ENCODE data around the gene NT5C.

The NT5C gene

DNA sequence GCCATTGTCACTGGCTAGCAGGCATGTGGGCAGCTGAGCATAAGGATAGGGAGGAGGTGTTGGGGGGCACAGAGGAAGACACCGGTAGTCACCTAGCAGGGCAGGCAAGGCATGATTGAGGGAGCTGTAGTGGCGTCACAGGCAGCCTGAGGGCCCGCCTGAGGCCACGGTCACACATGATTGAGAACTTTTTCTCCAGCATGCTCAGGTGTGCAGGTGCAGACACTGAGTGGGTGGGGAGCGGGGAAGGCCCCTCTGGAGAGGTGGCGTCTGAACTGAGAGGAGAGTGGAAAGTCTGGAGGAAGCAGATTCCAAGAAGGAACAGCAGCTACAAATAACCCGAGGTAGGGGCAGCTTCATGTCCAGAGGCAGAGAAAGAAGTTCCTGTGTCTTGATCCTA lies 32.7 kb downstream of the NT5C start:
- Histone ChIP-seq H3K79me2 (ENCODE audit: insufficient read depth, low read length) (no peaks in the 10 kb centered on the region), H3K4me2 (ENCODE audit: low read depth, low read length, poor library complexity, severe bottlenecking) (no peak overlapping the region), H3F3A (ENCODE audit: low read depth) (no peaks in the 10 kb centered on the region), H3K9ac (ENCODE audit: low read depth, low read length, poor library complexity, severe bottlenecking) (no peak overlapping the region), H3K4me3 (ENCODE audit: low read length, poor library complexity, severe bottlenecking) (no peak overlapping the region), H3K9me3 (ENCODE audit: insufficient read depth, low read depth, low read length) (no peaks in the 10 kb centered on the region), H3K36me3 (ENCODE audit: insufficient read depth, low read length) (no peaks in the 10 kb centered on the region), H4K20me1 (ENCODE audit: insufficient read depth, low read length, poor library complexity, severe bottlenecking) (no peaks in the 10 kb centered on the region), H3K27me3 (ENCODE audit: insufficient read depth, low read length, poor library complexity, severe bottlenecking) (no peaks in the 10 kb centered on the region), H2AFZ (ENCODE audit: low read length) (no peak overlapping the region), H3K4me1 (ENCODE audit: insufficient read depth, low read length, poor library complexity, severe bottlenecking) (no peaks in the 10 kb centered on the region), H3K9me2 (replicated peaks; ENCODE audit: low read depth, low read length) (no peaks in the 10 kb centered on the region)
- TF ChIP-seq, protein P1, sequence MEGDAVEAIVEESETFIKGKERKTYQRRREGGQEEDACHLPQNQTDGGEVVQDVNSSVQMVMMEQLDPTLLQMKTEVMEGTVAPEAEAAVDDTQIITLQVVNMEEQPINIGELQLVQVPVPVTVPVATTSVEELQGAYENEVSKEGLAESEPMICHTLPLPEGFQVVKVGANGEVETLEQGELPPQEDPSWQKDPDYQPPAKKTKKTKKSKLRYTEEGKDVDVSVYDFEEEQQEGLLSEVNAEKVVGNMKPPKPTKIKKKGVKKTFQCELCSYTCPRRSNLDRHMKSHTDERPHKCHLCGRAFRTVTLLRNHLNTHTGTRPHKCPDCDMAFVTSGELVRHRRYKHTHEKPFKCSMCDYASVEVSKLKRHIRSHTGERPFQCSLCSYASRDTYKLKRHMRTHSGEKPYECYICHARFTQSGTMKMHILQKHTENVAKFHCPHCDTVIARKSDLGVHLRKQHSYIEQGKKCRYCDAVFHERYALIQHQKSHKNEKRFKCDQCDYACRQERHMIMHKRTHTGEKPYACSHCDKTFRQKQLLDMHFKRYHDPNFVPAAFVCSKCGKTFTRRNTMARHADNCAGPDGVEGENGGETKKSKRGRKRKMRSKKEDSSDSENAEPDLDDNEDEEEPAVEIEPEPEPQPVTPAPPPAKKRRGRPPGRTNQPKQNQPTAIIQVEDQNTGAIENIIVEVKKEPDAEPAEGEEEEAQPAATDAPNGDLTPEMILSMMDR (conservative IDR thresholded peaks at IDR 0.05; ENCODE audit: low read length): no peak
- TF ChIP-seq EZH2phosphoT487 (IDR thresholded peaks at IDR 0.05; ENCODE audit: borderline replicate concordance): no peak

DNA sequence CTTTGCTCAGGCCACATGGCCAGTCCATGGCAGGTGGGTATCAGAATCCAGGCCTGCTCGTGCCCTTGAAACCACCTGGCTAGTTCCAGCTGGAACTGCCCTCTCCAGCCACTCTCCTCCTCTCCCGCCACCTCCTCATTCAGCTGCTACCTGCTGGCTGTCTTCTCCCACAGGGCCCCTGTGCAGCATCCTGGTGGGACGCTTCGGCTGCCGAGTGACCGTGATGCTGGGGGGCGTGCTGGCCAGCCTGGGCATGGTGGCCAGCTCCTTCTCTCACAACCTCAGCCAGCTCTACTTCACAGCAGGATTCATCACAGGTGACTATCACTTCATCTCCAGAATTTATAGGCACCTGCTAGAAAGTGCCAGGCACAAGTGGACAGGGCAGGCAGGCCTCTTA lies 33.7 kb downstream of the NT5C start:
- Histone ChIP-seq H3K27me3 (ENCODE audit: insufficient read depth, low read length, poor library complexity, severe bottlenecking) (no peaks in the 10 kb centered on the region), H3K79me2 (ENCODE audit: insufficient read depth, low read length) (no peaks in the 10 kb centered on the region), H3K4me1 (ENCODE audit: insufficient read depth, low read length, poor library complexity, severe bottlenecking) (no peaks in the 10 kb centered on the region), H3K9me2 (replicated peaks; ENCODE audit: low read depth, low read length) (no peaks in the 10 kb centered on the region), H3K9ac (ENCODE audit: low read depth, low read length, poor library complexity, severe bottlenecking) (no peak overlapping the region), H3F3A (ENCODE audit: low read depth) (no peaks in the 10 kb centered on the region), H3K9me3 (ENCODE audit: insufficient read depth, low read depth, low read length) (no peaks in the 10 kb centered on the region), H3K4me3 (ENCODE audit: low read length, poor library complexity, severe bottlenecking) (no peak overlapping the region), H2AFZ (ENCODE audit: low read length) (no peak overlapping the region), H3K36me3 (ENCODE audit: insufficient read depth, low read length) (no peaks in the 10 kb centered on the region), H4K20me1 (ENCODE audit: insufficient read depth, low read length, poor library complexity, severe bottlenecking) (no peaks in the 10 kb centered on the region), H3K4me2 (ENCODE audit: low read depth, low read length, poor library complexity, severe bottlenecking) (no peak overlapping the region)
- TF ChIP-seq EZH2phosphoT487 (IDR thresholded peaks at IDR 0.05; ENCODE audit: borderline replicate concordance): no peak
- TF ChIP-seq, protein P1 (conservative IDR thresholded peaks at IDR 0.05; ENCODE audit: low read length): no peak

DNA sequence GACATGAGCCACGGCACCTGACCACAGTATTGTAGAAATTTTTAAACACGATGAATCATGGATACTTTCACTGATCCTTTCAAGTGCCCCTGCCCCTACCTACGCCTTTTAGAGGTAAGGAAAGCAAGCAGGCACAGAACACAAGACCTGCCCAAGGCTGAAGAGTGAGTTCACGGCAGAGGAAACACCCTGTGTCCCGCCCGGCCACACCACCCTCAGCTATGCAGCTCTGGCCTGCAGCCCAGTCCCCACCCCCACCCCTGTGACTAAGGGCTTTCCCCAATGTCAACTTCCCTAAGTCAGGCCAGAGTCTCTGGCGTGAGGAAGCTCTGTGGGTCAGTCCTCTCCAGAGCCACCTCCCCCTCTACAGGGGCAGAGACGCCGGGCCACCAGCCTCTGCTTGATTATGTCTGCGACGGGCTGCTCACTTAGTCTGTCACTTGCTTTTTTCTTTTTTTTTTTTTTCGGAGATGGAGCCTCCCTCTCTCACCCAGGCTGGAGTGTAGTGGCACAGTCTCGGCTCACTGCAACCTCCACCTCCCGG lies 35.4 kb downstream of the NT5C start:
- H3K9me3 ChIP-seq (ENCODE audit: insufficient read depth, low read depth, low read length): no peaks in the 10 kb centered on the region
- H3K9me2 ChIP-seq (replicated peaks; ENCODE audit: low read depth, low read length): no peaks in the 10 kb centered on the region
- no peaks in the 10 kb centered on the region for H3F3A ChIP-seq (ENCODE audit: low read depth)
- no peaks in the 10 kb centered on the region for H3K4me1 ChIP-seq (ENCODE audit: insufficient read depth, low read length, poor library complexity, severe bottlenecking)
- no peaks in the 10 kb centered on the region for H4K20me1 ChIP-seq (ENCODE audit: insufficient read depth, low read length, poor library complexity, severe bottlenecking)
- H3K4me3 ChIP-seq (ENCODE audit: low read length, poor library complexity, severe bottlenecking): no peak overlapping the region
- no peaks in the 10 kb centered on the region for H3K27me3 ChIP-seq (ENCODE audit: insufficient read depth, low read length, poor library complexity, severe bottlenecking)
- H3K79me2 ChIP-seq (ENCODE audit: insufficient read depth, low read length): no peaks in the 10 kb centered on the region
- no peak overlapping the region for H2AFZ ChIP-seq (ENCODE audit: low read length)
- no peak overlapping the region for H3K4me2 ChIP-seq (ENCODE audit: low read depth, low read length, poor library complexity, severe bottlenecking)
- no peaks in the 10 kb centered on the region for H3K36me3 ChIP-seq (ENCODE audit: insufficient read depth, low read length)
- no peak overlapping the region for H3K9ac ChIP-seq (ENCODE audit: low read depth, low read length, poor library complexity, severe bottlenecking)
- no peak for TF ChIP-seq EZH2phosphoT487 (IDR thresholded peaks at IDR 0.05; ENCODE audit: borderline replicate concordance)
- TF ChIP-seq, protein P1 (conservative IDR thresholded peaks at IDR 0.05; ENCODE audit: low read length): no peak
